WI38 (cell line): Measurements from ENCODE around the gene RAB1A.
A peak's percentile ranks its signal among the peaks of the same experiment; 100 is the strongest.

Source experiments
- H3K4me3 ChIP-seq: 2 replicates; pipeline ENCODE4 v1.5.1; 2011; ENCODE audit warnings: low read depth, mild to moderate bottlenecking, control low read depth, low read length
- CTCF ChIP-seq: IDR thresholded peaks from 2 replicates; pipeline ENCODE4 v1.5.1; 2012; ENCODE audit warnings: low read depth, mild to moderate bottlenecking, control low read depth, low read length

RAB1A gene

GRCh38 chr2:65040400-65041261 is 89.3 kb downstream of the RAB1A start:
- TF ChIP-seq CTCF, result peak; percentile 98
- H3K4me3 ChIP-seq, result peak overlapping the region; percentile 37

- no peak overlapping the region for H3K4me3 ChIP-seq
- TF ChIP-seq CTCF, result no peak
Observed at GRCh38 chr2:65039640-65040039, 90.3 kb downstream of the RAB1A start.

- H3K4me3 ChIP-seq, result no peak overlapping the region
- TF ChIP-seq CTCF, result no peak
Observed at GRCh38 chr2:65037178-65037577, 92.7 kb downstream of the RAB1A start.
